GM10847 (cell line): Measurements from ENCODE around the gene LRRC8C.

ENCODE experiments used
- POLR2A ChIP-seq: IDR thresholded peaks from 2 replicates; pipeline ENCODE4 v1.6.1; 2011; ENCODE audit not compliant: insufficient read length; ENCODE audit errors: extremely low read depth

Gene LRRC8C

GRCh38 chr1:89681045-89681729 is 48.3 kb downstream of the LRRC8C start:
- no peak for TF ChIP-seq POLR2A

GRCh38 chr1:89682611-89683010 is 49.7 kb downstream of the LRRC8C start:
- no peak for TF ChIP-seq POLR2A

GRCh38 chr1:89685461-89685860 is 52.5 kb downstream of the LRRC8C start:
- TF ChIP-seq POLR2A: no peak

- TF ChIP-seq POLR2A: no peak
These were observed 53.6 kb downstream of the LRRC8C start for GRCh38 chr1:89686520-89686919.

GRCh38 chr1:89687254-89687653 is 54.3 kb downstream of the LRRC8C start:
- TF ChIP-seq POLR2A: no peak

- TF ChIP-seq POLR2A: no peak
These were observed 55.7 kb downstream of the LRRC8C start for GRCh38 chr1:89688607-89689006.

- no peak for TF ChIP-seq POLR2A
These were observed 56.3 kb downstream of the LRRC8C start for GRCh38 chr1:89689234-89689633.

- no peak for TF ChIP-seq POLR2A
These were observed 57.7 kb downstream of the LRRC8C start for GRCh38 chr1:89690595-89690994.

- no peak for TF ChIP-seq POLR2A
These were observed 59.9 kb downstream of the LRRC8C start for GRCh38 chr1:89692601-89693521.

- TF ChIP-seq POLR2A: no peak
These were observed 62.9 kb downstream of the LRRC8C start for GRCh38 chr1:89695847-89696246.

GRCh38 chr1:89697383-89697782 is 64.5 kb downstream of the LRRC8C start:
- no peak for TF ChIP-seq POLR2A

- TF ChIP-seq POLR2A: no peak
These were observed 65.2 kb downstream of the LRRC8C start for GRCh38 chr1:89698020-89698560.

GRCh38 chr1:89698624-89699023 is 65.7 kb downstream of the LRRC8C start:
- TF ChIP-seq POLR2A: no peak

- TF ChIP-seq POLR2A: no peak
These were observed 66.6 kb downstream of the LRRC8C start for GRCh38 chr1:89699451-89699986.

- no peak for TF ChIP-seq POLR2A
These were observed 68.9 kb downstream of the LRRC8C start for GRCh38 chr1:89701746-89702241.

- no peak for TF ChIP-seq POLR2A
These were observed 69.7 kb downstream of the LRRC8C start for GRCh38 chr1:89702520-89703045.

GRCh38 chr1:89703469-89703868 is 70.5 kb downstream of the LRRC8C start:
- no peak for TF ChIP-seq POLR2A
